H1 (cell line): ENCODE measurements around the gene PELI2. TPM values are rescaled to one million over a fixed set of nuclear protein-coding genes. Genes with fewer than 3 reads are reported as not detected.

Source experiments
- CTCF ChIA-PET: fragments of 300-600 bp; sonication (Branson Sonifier 250); formaldehyde crosslinking; loops from one replicate; lab custom pipeline; 2021; ENCODE audit not compliant: partially characterized antibody; lab: Charles Lee
- POLR2A ChIA-PET: fragments of 300-600 bp; sonication (Branson Sonifier 250); formaldehyde crosslinking; loops from one replicate; lab custom pipeline; 2021; ENCODE audit warnings: inconsistent platforms; ENCODE audit not compliant: partially characterized antibody; lab: Charles Lee
- DNase-seq, 2 experiments: peaks; one replicate each; pipeline versions ENCODE4 v3.0.0 to v3.0.0-alpha.2; 2010 to 2022; ENCODE audit warnings: low spot score in 2 of 2, low read depth in 1 of 2, mixed read lengths in 1 of 2
- FAIRE-seq: peaks from 2 replicates; lab custom pipeline; 2011; peaks lifted over from hg19 to GRCh38; lab: Jason Lieb, UNC
- H2AFZ ChIP-seq: 2 replicates; pipeline ENCODE4 v1.8.1; 2012; ENCODE audit warnings: low read length, inconsistent platforms
- H2AK5ac ChIP-seq: 2 replicates; pipeline ENCODE4 v1.6.1; 2013; ENCODE audit warnings: low read depth, low read length
- H2BK120ac ChIP-seq: replicated peaks from 2 replicates; pipeline ENCODE3; 2013; ENCODE audit warnings: low read depth, low read length, inconsistent platforms
- H2BK12ac ChIP-seq: 2 replicates; pipeline ENCODE4 v1.6.1; 2013; ENCODE audit warnings: low read depth, low read length
- H2BK15ac ChIP-seq: 2 replicates; pipeline ENCODE4 v1.6.1; 2013; ENCODE audit warnings: low read length
- H2BK20ac ChIP-seq: 2 replicates; pipeline ENCODE4 v1.6.1; 2013; ENCODE audit warnings: low read length
- H2BK5ac ChIP-seq: 2 replicates; pipeline ENCODE4 v1.6.1; 2013; ENCODE audit warnings: low read depth, low read length
- H3K14ac ChIP-seq: 2 replicates; pipeline ENCODE4 v1.6.1; 2013; ENCODE audit warnings: inconsistent platforms; ENCODE audit not compliant: insufficient read length
- H3K18ac ChIP-seq: 2 replicates; pipeline ENCODE4 v1.6.1; 2013; ENCODE audit warnings: low read length; ENCODE audit errors: extremely low read depth
- H3K23ac ChIP-seq: 2 replicates; pipeline ENCODE4 v1.6.1; 2013; ENCODE audit warnings: inconsistent platforms; ENCODE audit not compliant: insufficient read length
- H3K23me2 ChIP-seq: 2 replicates; pipeline ENCODE4 v1.6.1; 2013; ENCODE audit warnings: low read depth, low read length
- H3K27ac ChIP-seq: 2 replicates; pipeline ENCODE4 v1.6.1; 2011; ENCODE audit warnings: low read depth, low read length, inconsistent platforms
- H3K27me3 ChIP-seq, 4 experiments: replicated peaks in 1 of 4; 1 replicate in 1 of 4; 2 replicates in 3 of 4; pipeline versions ENCODE4 v1.6.1 to v1.8.1; 2011 to 2013; ENCODE audit warnings: low read length in 3 of 4, mild to moderate bottlenecking in 3 of 4, inconsistent platforms in 2 of 4, mixed read lengths in 2 of 4, moderate library complexity in 1 of 4; ENCODE audit not compliant: control insufficient read depth in 3 of 4, insufficient read depth in 3 of 4; ENCODE audit errors: extremely low read depth in 1 of 4
- H3K36me3 ChIP-seq, 4 experiments: 2 replicates each; pipeline versions ENCODE4 v1.6.1 to v1.8.1; 2011 to 2013; ENCODE audit warnings: mild to moderate bottlenecking in 4 of 4, low read length in 3 of 4, moderate library complexity in 2 of 4, control low read depth in 1 of 4, inconsistent platforms in 1 of 4; ENCODE audit not compliant: insufficient read depth in 4 of 4, control insufficient read depth in 2 of 4
- H3K4ac ChIP-seq: replicated peaks from 2 replicates; pipeline ENCODE3; 2013; ENCODE audit warnings: low read length, low read depth, mixed read lengths, inconsistent platforms; ENCODE audit not compliant: insufficient read length
- H3K4me1 ChIP-seq, 4 experiments: replicated peaks in 1 of 4; 1 replicate in 1 of 4; 2 replicates in 3 of 4; pipeline versions ENCODE4 v1.6.1 to v1.8.1; 2011 to 2013; ENCODE audit warnings: low read length in 3 of 4, inconsistent platforms in 2 of 4, mixed read lengths in 1 of 4; ENCODE audit not compliant: insufficient read depth in 4 of 4, control insufficient read depth in 3 of 4
- H3K4me2 ChIP-seq, 2 experiments: 2 replicates each; pipeline versions ENCODE4 v1.6.1 to v1.8.1; 2011 to 2013; ENCODE audit warnings: low read depth in 2 of 2, low read length in 2 of 2, control low read depth in 1 of 2, inconsistent platforms in 1 of 2, mild to moderate bottlenecking in 1 of 2; ENCODE audit not compliant: insufficient read depth in 1 of 2
- H3K4me3 ChIP-seq, 4 experiments: fragments of 200-600, 300-600 bp in 1 of 4; sonication (generic), shearing (Covaris generic), sonication (Bioruptor Twin) in 1 of 4; 2 replicates each; pipeline versions ENCODE4 v1.5.1 to v1.8.1; 2011 to 2016; ENCODE audit warnings: low read length in 4 of 4, low read depth in 3 of 4, control low read depth in 2 of 4, inconsistent platforms in 2 of 4, mild to moderate bottlenecking in 2 of 4, mixed read lengths in 1 of 4, moderate library complexity in 1 of 4; ENCODE audit not compliant: insufficient read depth in 2 of 4; ENCODE audit errors: extremely low read depth in 1 of 4
- H3K56ac ChIP-seq: replicated peaks from 2 replicates; pipeline ENCODE3; 2013; ENCODE audit warnings: low read depth, mild to moderate bottlenecking, mixed read lengths, low read length, inconsistent platforms; ENCODE audit not compliant: insufficient read length
- H3K79me1 ChIP-seq: 2 replicates; pipeline ENCODE4 v1.6.1; 2013; ENCODE audit warnings: low read depth, low read length, control low read depth
- H3K79me2 ChIP-seq, 2 experiments: 2 replicates each; pipeline versions ENCODE4 v1.6.1 to v1.8.1; 2012 to 2013; ENCODE audit warnings: low read length in 2 of 2, mild to moderate bottlenecking in 2 of 2, inconsistent platforms in 1 of 2; ENCODE audit not compliant: insufficient read depth in 2 of 2, control insufficient read depth in 1 of 2
- H3K9ac ChIP-seq, 4 experiments: replicated peaks in 1 of 4; 1 replicate in 1 of 4; 2 replicates in 3 of 4; pipeline versions ENCODE4 v1.6.1 to v1.8.1; 2011 to 2013; ENCODE audit warnings: low read depth in 3 of 4, low read length in 3 of 4, control low read depth in 2 of 4, mild to moderate bottlenecking in 2 of 4, moderate library complexity in 2 of 4, inconsistent platforms in 1 of 4; ENCODE audit errors: extremely low read depth in 1 of 4
- H3K9me3 ChIP-seq, 2 experiments: 2 replicates each; pipeline versions ENCODE4 v1.6.1 to v1.8.1; 2012 to 2013; ENCODE audit warnings: mild to moderate bottlenecking in 2 of 2, moderate library complexity in 2 of 2, control low read depth in 1 of 2, inconsistent platforms in 1 of 2, low read depth in 1 of 2, low read length in 1 of 2, mixed read lengths in 1 of 2; ENCODE audit not compliant: insufficient read depth in 2 of 2
- H4K20me1 ChIP-seq, 2 experiments: replicated peaks in 1 of 2; 2 replicates each; pipeline versions ENCODE3 to v1.8.1; 2011 to 2013; ENCODE audit warnings: inconsistent platforms in 2 of 2, low read length in 2 of 2, mild to moderate bottlenecking in 1 of 2; ENCODE audit not compliant: insufficient read depth in 2 of 2, control insufficient read depth in 1 of 2
- H4K5ac ChIP-seq: 2 replicates; pipeline ENCODE4 v1.6.1; 2013; ENCODE audit warnings: low read length, low read depth, mixed read lengths, inconsistent platforms; ENCODE audit not compliant: insufficient read length
- H4K8ac ChIP-seq: 2 replicates; pipeline ENCODE4 v1.8.0; 2013; ENCODE audit warnings: mild to moderate bottlenecking, moderate library complexity, low read length, inconsistent platforms; ENCODE audit not compliant: insufficient read depth; ENCODE audit errors: extremely low read depth
- H4K91ac ChIP-seq: replicated peaks from 2 replicates; pipeline ENCODE3; 2013; ENCODE audit warnings: low read length, mixed read lengths, inconsistent platforms; ENCODE audit not compliant: insufficient read length
- ASH2L ChIP-seq: fragments of 200-600, 300-600 bp; sonication (generic); IDR thresholded peaks from one replicate; pipeline ENCODE4 v1.7.1; 2017; ENCODE audit warnings: low read length
- BACH1 ChIP-seq: IDR thresholded peaks from 2 replicates; pipeline ENCODE4 v1.6.1; 2012; ENCODE audit warnings: low read length, improper control_type of control experiment
- CTCF ChIP-seq, 3 experiments: IDR thresholded peaks; 1 replicate in 2 of 3; 2 replicates in 1 of 3; pipeline versions ENCODE4 v1.5.1 to v1.6.1; 2011; ENCODE audit warnings: low read length in 3 of 3, mild to moderate bottlenecking in 3 of 3, inconsistent platforms in 2 of 3, low read depth in 1 of 3, moderate library complexity in 1 of 3; ENCODE audit not compliant: insufficient read depth in 1 of 3; ENCODE audit errors: control extremely low read depth in 1 of 3
- EGR1 ChIP-seq: IDR thresholded peaks from 2 replicates; pipeline ENCODE4 v1.6.1; 2011; ENCODE audit warnings: low read depth, low read length, borderline replicate concordance
- PHF8 ChIP-seq: fragments of 200-600 bp; sonication (generic); conservative IDR thresholded peaks from 2 replicates; pipeline ENCODE4 v1.7.1; 2012; ENCODE audit warnings: low read depth, mild to moderate bottlenecking, inconsistent platforms, low read length, moderate library complexity
- POLR2AphosphoS5 ChIP-seq: IDR thresholded peaks from 2 replicates; pipeline ENCODE4 v1.6.1; 2011; ENCODE audit warnings: low read depth, low read length
- RFX5 ChIP-seq: IDR thresholded peaks from 2 replicates; pipeline ENCODE4 v1.6.1; 2011; ENCODE audit warnings: low read depth, low read length, improper control_type of control experiment, borderline replicate concordance
- SIRT6 ChIP-seq: IDR thresholded peaks from one replicate; pipeline ENCODE4 v1.7.1; 2012; ENCODE audit warnings: low read length, inconsistent platforms
- TAF1 ChIP-seq: IDR thresholded peaks from 2 replicates; pipeline ENCODE4 v1.6.1; 2011; ENCODE audit warnings: mild to moderate bottlenecking, low read depth, low read length
- TBP ChIP-seq: IDR thresholded peaks from 2 replicates; pipeline ENCODE4 v1.6.1; 2011; ENCODE audit warnings: low read depth, low read length, improper control_type of control experiment
- TCF12 ChIP-seq: IDR thresholded peaks from 2 replicates; pipeline ENCODE4 v1.6.1; 2011; ENCODE audit warnings: low read depth, mild to moderate bottlenecking, low read length
- USF2 ChIP-seq: IDR thresholded peaks from 2 replicates; pipeline ENCODE4 v1.6.1; 2011; ENCODE audit warnings: low read length, improper control_type of control experiment
- WGBS, 2 experiments: shearing (Covaris generic) in 1 of 2; methylation state at CpG; one replicate each; pipeline versions ENCODE4 v1.1.6 to v1.1.7; 2013 to 2015; ENCODE audit warnings: low lambda C conversion rate in 2 of 2, mixed read lengths in 2 of 2, inconsistent platforms in 1 of 2, low coverage in 1 of 2, missing lambda C conversion rate in 1 of 2; ENCODE audit not compliant: insufficient replicate concordance in 2 of 2, insufficient coverage in 1 of 2, insufficient read length in 1 of 2; ENCODE audit errors: extremely low coverage in 1 of 2, missing lambda C conversion rate in 1 of 2; 5-methylcytosine and 5-hydroxymethylcytosine counted together
- polyA plus RNA-seq, 7 experiments: library from polyadenylated mRNA; depleted of rRNA in 3 of 7; stranded (reverse) in 5 of 7; unstranded in 2 of 7; fragments of >200 nt in 5 of 7; fragments of 200-250 nt in 2 of 7; gene quantifications; 1 replicate in 5 of 7; 2 replicates in 1 of 7; 4 replicates in 1 of 7; pipeline versions ENCODE4 v1.2.1 to v1.2.3, GENCODE V29; 2011 to 2013; ENCODE audit warnings: missing spikeins in 2 of 7, mixed read lengths in 2 of 7
- total RNA-seq: library from RNA; stranded (reverse); fragmentation: NEBNext Ultra II Directional; extraction: Animal tissue kit (Norgen Biotek cat#: 25700); gene quantifications from 2 replicates; pipeline ENCODE4 v1.2.1, GENCODE V29; 2021

PELI2 gene
- total and polyA plus RNA-seq, 2 of the 8 experiments (the other 6 are each of a cell fraction or from before 2014, with no cell fraction given), result 14.6 to 25.7 TPM

GRCh38 chr14:56210571-56210970, 92.4 kb downstream of the PELI2 start:
- no peak for DNase-seq
- Histone ChIP-seq H2BK5ac (no peak overlapping the region), H2AFZ (no peak overlapping the region), H2BK120ac (no peak overlapping the region), H3K79me2 (peaks cover 0 to 4% of the 10 kb centered on the region in 2 experiments; a peak in 1 of 4 replicates), H4K5ac (no peak overlapping the region), H3K4ac (no peak overlapping the region), H2BK12ac (no peak overlapping the region), H3K4me3 (no peak overlapping the region), H3K36me3 (no peaks in the 10 kb centered on the region; a peak in 1 of 8 replicates), H3K79me1 (peaks cover 7% of the 10 kb centered on the region; the same call in 1 of the 2 replicates), H3K18ac (no peak overlapping the region), H3K9ac (no peak overlapping the region), H3K27me3 (no peaks in the 10 kb centered on the region), H4K91ac (no peak overlapping the region), H3K27ac (no peak overlapping the region), H3K9me3 (no peaks in the 10 kb centered on the region), H2BK15ac (no peak overlapping the region), H3K56ac (no peak overlapping the region), H3K23ac (no peak overlapping the region), H3K4me2 (no peak overlapping the region), H2AK5ac (no peak overlapping the region), H2BK20ac (no peak overlapping the region), H4K8ac (no peak overlapping the region), H4K20me1 (peaks cover 0 to 2% of the 10 kb centered on the region in 2 experiments), H3K4me1 (0 out of 7 replicates have a peak, but pooled peaks cover 0 to 1% (median 0%) of the 10 kb centered on the region in 4 experiments), H3K23me2 (no peaks in the 10 kb centered on the region), H3K14ac (no peak overlapping the region)
- no peak for FAIRE-seq
- POLR2A ChIA-PET, result no interaction called here
- 92% methylated on average over 2 of the region's 2 CpGs; no CpG with 5 or more reads in 1 of the 2 experiments for WGBS, 2 experiments
- CTCF ChIA-PET, result interaction anchor here (0.7 to 1.1 kb wide), 2 partner anchors 42 to 494 kb away, joined by 3 to 4 read pairs; no protein-coding TSS in a partner anchor
- no peak for TF ChIP-seq TBP
- TF ChIP-seq ASH2L, result no peak
- no peak for TF ChIP-seq SIRT6
- no peak for TF ChIP-seq TAF1
- no peak for TF ChIP-seq TCF12
- no peak for TF ChIP-seq POLR2AphosphoS5
- no peak for TF ChIP-seq BACH1
- no peak for TF ChIP-seq RFX5
- no peak for TF ChIP-seq PHF8
- TF ChIP-seq USF2, result no peak
- no peak for TF ChIP-seq CTCF (IDR thresholded peaks at IDR 0.05; ENCODE audit: control extremely low read depth in 1 of 3, insufficient read depth in 1 of 3, low read depth in 1 of 3, low read length in 3 of 3)
- TF ChIP-seq EGR1, result no peak
